HuH-7 (cell line): ENCODE measurements around the gene DDI1.
"Not testable (repeated sequence)": the region's sequence is repeated elsewhere in the genome, so short reads cannot be mapped to it uniquely, and the experiment has no call there.

Experiments
- DNase-seq: peaks from one replicate; pipeline ENCODE4 v3.0.0; 2011; ENCODE audit warnings: low spot score

Gene DDI1

GRCh38 chr11:104041792-104042191, 5.4 kb downstream of the DDI1 start:
- no peak for DNase-seq

GRCh38 chr11:104043142-104043541, 6.7 kb downstream of the DDI1 start:
- no peak for DNase-seq

- no peak for DNase-seq
Observed at GRCh38 chr11:104043678-104044239, 7.3 kb downstream of the DDI1 start.

GRCh38 chr11:104046331-104046730, 9.9 kb downstream of the DDI1 start:
- no peak for DNase-seq

- DNase-seq, result not testable (repeated sequence)
Observed at GRCh38 chr11:104046858-104047257, 10.4 kb downstream of the DDI1 start.

- no peak for DNase-seq
Observed at GRCh38 chr11:104049116-104049515, 12.7 kb downstream of the DDI1 start.

- no peak for DNase-seq
Observed at GRCh38 chr11:104051778-104052177, 15.3 kb downstream of the DDI1 start.

GRCh38 chr11:104053743-104054478, 17.5 kb downstream of the DDI1 start:
- no peak for DNase-seq

- DNase-seq, result no peak
Observed at GRCh38 chr11:104054911-104055529, 18.6 kb downstream of the DDI1 start.

- DNase-seq, result no peak
Observed at GRCh38 chr11:104055596-104055995, 19.2 kb downstream of the DDI1 start.

- no peak for DNase-seq
Observed at GRCh38 chr11:104057908-104058307, 21.5 kb downstream of the DDI1 start.

GRCh38 chr11:104058680-104059079, 22.2 kb downstream of the DDI1 start:
- DNase-seq, result no peak

GRCh38 chr11:104060004-104060794, 23.8 kb downstream of the DDI1 start:
- no peak for DNase-seq

GRCh38 chr11:104060820-104061219, 24.4 kb downstream of the DDI1 start:
- no peak for DNase-seq

GRCh38 chr11:104061853-104062521, 25.5 kb downstream of the DDI1 start:
- no peak for DNase-seq

- no peak for DNase-seq
Observed at GRCh38 chr11:104064034-104064630, 27.7 kb downstream of the DDI1 start.

GRCh38 chr11:104067534-104067933, 31.1 kb downstream of the DDI1 start:
- DNase-seq, result no peak

- no peak for DNase-seq
Observed at GRCh38 chr11:104073950-104074705, 37.7 kb downstream of the DDI1 start.

GRCh38 chr11:104075091-104075490, 38.7 kb downstream of the DDI1 start:
- no peak for DNase-seq

GRCh38 chr11:104075706-104076105, 39.3 kb downstream of the DDI1 start:
- no peak for DNase-seq

GRCh38 chr11:104076455-104076854, 40.0 kb downstream of the DDI1 start:
- DNase-seq, result no peak
